Activated effector memory CD4-positive, alpha-beta T cell treated with anti-CD3 and anti-CD28 coated beads, Interleukin-2, amount 50 U/mL, for 16 hours (primary cell): ENCODE data around the gene RAPGEF5.

Experiments used
- DNase-seq: peaks from one replicate; pipeline ENCODE4 v3.0.0-alpha.2; 2020

The RAPGEF5 gene, protein sequence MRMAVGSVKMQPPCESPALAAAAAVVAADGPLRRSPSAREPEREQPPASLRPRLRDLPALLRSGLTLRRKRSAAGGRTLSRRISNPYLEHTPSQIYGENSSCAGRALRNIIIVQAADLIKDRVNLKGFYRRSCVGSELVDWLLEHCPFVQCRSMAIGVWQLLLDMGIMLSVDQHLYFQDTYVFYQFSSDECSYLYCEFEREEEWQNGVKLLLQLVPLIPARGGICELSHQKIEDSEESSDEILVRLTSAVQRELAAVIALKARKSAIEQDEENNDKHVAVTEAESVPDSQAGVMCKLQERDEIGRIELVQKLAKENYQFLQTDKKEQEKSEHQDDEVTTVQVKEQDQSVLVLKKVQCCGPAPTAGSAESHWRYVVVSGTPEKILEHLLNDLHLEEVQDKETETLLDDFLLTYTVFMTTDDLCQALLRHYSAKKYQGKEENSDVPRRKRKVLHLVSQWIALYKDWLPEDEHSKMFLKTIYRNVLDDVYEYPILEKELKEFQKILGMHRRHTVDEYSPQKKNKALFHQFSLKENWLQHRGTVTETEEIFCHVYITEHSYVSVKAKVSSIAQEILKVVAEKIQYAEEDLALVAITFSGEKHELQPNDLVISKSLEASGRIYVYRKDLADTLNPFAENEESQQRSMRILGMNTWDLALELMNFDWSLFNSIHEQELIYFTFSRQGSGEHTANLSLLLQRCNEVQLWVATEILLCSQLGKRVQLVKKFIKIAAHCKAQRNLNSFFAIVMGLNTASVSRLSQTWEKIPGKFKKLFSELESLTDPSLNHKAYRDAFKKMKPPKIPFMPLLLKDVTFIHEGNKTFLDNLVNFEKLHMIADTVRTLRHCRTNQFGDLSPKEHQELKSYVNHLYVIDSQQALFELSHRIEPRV

DNA sequence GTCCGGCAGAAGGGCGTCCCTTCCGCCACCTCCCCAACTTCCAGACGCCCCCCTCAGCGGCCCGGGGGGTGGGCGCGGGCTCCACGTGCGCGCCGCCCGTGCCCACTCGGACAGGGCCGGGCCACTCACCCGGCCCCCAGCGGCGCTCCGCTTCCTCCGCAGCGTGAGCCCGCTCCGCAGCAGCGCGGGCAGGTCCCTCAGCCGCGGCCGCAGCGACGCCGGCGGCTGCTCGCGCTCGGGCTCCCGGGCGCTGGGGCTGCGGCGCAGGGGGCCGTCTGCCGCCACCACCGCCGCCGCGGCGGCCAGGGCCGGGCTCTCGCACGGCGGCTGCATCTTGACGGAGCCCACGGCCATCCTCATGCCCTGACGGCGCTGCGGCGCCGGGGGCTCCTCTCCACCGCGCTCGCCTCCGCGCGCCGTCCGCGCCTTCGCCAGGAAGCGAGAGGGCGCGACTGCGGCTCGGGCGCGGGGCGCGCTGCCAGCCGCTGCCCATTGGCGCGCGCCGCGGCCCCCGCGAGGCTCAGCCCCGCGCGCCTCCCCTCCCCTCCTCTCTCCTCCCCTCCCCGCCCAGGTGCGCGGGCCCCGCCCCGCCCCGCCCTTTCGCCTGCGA lies at the start of gene RAPGEF5:
TSS of gene RAPGEF5 (minus strand) at position 454 of the 610 bp plus-strand sequence. CDS start at position 360, 94 bp downstream.
- no peak for DNase-seq

DNA sequence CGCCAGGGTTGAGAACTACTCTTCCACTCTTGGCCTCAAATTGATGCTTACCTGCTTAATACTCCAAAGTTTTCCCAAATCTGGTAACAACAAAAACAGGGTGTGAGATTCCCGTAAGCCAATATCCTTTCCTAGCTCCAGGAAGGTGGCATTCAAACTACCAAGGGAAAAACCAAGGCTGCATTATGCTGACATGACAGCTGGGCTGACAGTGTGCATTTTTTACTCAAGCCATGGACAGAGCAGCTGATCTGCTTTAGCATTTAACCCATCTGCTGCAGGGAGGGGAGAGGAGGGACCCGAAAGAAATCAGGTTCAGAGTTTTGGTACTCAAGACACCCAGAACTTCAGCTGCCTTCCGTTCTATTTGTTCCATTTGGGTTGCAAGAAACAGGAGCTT lies 49.8 kb upstream of the RAPGEF5 start:
- no peak for DNase-seq

DNA sequence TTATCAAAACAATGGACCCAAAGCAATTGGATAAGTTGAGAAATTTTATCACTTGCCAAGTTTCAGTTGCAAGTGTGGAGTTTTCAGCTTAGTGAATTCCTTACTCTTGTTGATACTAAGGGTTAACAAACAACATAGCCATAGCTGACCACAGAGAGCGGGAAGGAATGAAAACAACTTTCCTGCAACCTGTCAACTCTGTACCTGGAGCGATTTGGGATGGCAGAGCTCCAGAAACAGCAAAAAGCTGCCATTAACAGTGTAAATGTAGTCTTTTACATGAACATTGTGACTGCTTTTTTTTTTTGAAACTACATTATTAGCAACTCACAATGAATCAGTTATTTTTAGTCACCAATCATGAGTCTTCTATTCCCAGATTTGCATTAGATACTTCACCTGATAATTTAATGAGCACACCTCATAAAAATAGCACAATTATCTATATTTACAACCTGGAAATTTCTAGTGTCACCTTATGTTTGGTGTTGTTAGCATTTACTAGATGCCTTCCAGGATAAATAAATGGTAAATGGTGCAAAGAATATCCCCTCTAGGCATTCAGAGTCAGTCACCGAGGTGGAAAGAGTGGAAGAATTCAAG lies 47.6 kb upstream of the RAPGEF5 start:
- no peak for DNase-seq

DNA sequence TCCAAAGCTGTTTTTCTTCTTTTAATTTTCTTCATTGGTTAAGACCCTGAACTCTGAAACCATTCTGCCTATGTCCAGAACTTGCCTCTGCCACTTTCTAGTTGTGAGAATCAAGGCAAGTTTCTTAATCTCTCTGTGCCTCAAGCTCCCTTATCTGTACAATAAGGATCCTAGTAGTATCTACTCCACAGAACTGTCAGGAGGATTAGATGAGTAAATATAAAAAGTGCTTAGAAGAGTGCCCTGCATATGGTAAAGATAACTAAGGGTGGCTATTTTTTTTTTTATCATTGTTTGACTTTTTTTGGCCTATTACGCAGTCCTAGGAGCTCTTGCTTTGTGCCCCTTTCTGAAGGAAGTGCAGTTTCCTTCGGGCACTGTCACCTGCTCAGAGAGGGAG lies 46.4 kb upstream of the RAPGEF5 start:
- DNase-seq: no peak

DNA sequence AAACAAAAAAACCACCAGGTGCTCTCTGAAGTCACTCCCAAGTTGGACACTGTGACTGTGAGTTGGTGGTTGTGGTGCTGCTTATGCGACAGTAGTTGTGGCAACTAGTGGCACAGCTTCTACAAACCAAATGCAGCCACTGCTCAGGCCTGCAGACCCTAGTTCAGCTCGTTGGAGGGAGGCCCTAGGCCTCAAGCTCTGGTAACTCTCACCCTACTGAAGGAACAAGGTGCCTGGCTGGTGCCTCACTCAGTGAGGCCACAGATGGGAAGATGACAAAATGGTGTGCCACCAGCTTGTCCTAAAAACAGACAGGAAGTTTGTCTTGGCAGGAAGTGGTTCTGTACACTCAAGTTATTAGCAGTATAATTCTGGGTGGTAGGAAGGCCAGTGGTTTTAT lies 45.3 kb upstream of the RAPGEF5 start:
- DNase-seq: no peak

GRCh38 chr7:22400936-22401553 lies 44.1 kb upstream of the RAPGEF5 start:
- no peak for DNase-seq

DNA sequence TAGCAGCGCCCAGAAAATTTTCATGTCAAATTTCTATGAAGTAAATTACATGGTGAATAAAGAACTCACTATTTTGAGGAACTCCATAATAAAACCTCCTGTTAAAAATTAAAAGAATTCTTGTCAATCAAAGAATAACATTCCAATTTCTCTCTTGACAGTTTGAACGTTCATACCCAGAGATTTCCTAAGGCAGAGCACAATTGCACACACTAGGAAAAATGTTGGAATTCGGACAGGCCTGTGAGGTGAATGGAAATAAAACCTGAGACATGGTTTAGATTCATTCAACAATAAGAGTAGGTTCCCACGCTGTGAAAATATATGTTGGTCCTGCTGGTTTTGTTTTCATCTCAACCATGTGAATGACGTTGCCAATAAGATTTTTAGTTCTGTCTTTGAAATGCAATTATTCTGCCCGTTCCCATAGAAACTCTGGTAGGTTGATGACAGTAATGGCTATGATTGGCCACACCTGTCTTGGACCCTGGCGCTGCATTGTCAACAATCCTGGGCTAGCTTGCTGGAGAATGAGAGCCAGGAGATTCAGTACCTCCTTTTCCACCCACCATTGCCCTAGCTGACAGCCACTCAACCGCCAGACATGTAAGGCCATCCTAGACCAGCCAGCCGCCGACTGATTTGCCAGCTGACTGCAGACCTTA lies 43.3 kb upstream of the RAPGEF5 start:
- no peak for DNase-seq

DNA sequence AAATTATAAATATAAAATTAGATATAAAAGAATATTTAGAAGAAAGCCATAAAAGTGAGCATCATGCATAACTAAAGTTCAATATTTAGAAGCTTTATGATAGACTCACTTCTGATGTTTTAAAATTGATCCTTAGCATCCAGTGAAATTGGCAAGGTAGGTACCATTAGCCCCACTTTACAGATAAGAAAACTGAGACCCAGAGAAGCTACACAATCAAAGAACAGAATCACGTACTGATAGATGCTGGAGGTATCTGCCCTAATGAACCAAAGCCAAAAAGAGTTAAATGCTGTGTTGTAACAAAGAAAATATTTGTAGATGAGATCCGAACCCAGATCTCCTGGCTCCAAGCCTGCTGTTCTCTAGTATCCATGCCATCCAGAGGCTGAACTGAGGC lies 42.6 kb upstream of the RAPGEF5 start:
- DNase-seq: no peak

- DNase-seq: no peak
These were observed 42.1 kb upstream of the RAPGEF5 start for GRCh38 chr7:22399091-22399490.

GRCh38 chr7:22397981-22398380 lies 41.0 kb upstream of the RAPGEF5 start:
- DNase-seq: no peak

DNA sequence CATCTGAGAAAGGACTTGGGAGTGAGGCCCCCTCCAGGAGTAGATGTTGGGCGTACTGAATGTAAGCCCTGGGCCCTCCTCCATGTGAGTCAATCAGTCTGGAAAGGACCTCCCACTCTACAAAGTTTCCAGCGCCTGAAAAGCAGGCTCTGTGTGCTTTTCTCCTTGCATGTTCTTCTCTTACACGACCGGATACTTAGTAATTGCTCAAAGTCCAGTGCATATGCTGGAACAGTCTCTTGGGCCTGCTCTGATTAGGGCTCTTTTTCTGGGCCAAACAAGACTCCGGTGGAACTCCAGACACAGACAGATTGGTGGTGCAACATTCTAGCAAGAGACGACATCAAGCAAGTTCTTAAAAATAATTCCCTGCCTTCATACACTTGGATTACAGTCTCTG lies 38.3 kb upstream of the RAPGEF5 start:
- no peak for DNase-seq

DNA sequence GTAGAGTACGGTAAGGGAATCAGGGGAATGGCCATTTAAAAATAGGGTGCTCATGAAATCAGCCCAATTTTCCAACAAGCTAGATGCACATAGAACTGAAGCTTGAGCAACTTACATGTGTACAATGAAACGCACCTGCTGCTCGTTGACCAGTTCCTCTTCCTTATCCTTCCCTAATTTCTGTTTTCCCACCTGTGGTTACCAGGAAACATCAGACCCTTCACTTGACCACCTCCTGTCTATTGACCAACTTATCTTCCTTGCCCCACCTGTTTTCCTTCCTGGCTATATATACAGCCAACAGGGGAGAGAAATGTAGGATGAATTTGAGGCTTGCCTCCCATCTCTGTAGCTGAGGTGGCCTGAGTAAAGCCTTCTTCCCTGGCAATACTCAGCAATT lies 37.8 kb upstream of the RAPGEF5 start:
- no peak for DNase-seq

GRCh38 chr7:22393913-22394729 lies 37.2 kb upstream of the RAPGEF5 start:
- no peak for DNase-seq

- no peak for DNase-seq
These were observed 33.6 kb upstream of the RAPGEF5 start for GRCh38 chr7:22390516-22390915.

DNA sequence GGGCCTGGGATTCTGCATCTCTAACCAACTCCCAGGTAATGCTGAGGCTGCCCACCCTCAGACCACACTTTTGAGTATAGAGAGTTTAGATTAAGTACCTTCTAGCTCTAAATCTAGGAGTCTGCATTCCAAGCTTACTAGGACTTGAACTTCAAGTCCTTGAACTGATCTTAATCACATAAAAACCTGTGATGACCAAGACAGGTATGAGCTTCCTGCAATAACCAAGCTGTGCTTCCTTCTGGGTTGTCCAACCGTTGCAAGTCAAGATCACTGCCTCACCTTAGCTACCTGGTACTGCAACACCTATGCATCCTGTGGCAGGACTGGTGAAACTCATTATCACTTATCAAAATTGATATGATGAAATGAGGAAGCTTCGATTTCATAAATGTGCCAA lies 32.9 kb upstream of the RAPGEF5 start:
- DNase-seq: no peak

DNA sequence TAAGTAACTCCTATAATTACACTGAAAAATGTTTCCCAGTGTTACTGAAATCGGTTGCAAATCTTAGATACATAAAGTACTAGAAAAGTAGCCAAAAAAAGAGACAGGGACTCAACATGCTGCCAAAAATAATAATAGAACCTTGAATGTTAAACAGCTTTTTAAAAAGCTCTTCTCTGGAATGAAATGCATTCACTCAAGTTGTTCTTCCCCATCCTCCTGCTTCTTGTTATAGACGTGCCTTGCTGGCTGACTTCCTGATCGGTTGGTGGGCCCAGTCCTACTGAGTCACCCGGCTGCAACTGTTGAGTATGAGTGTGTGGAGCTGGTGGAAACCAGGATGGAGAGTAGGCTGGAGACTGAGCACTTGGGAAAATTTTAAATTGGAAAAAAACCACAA lies 30.6 kb upstream of the RAPGEF5 start:
- no peak for DNase-seq

GRCh38 chr7:22386865-22387264 lies 29.9 kb upstream of the RAPGEF5 start:
- DNase-seq: no peak

- DNase-seq: no peak
These were observed 29.4 kb upstream of the RAPGEF5 start for GRCh38 chr7:22386206-22386858.

DNA sequence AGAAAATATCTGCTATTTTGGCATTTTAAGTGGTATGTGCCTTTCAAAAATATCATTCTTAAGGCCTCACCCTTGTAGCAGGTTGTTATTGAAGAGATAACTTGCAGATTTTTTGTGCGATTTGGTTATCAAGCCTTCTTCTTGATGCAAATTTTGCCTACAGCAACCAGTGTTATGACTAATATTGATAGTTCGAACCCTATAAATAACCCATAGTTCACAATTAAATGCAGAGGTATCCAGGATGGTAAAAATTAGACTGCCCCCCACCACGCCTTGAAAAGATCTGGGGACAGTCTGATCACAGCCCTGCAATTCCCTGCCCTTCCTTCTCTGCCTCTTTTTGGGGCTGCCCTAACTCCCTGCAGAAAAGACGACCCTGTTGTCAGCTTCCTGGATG lies 28.4 kb upstream of the RAPGEF5 start:
- no peak for DNase-seq

DNA sequence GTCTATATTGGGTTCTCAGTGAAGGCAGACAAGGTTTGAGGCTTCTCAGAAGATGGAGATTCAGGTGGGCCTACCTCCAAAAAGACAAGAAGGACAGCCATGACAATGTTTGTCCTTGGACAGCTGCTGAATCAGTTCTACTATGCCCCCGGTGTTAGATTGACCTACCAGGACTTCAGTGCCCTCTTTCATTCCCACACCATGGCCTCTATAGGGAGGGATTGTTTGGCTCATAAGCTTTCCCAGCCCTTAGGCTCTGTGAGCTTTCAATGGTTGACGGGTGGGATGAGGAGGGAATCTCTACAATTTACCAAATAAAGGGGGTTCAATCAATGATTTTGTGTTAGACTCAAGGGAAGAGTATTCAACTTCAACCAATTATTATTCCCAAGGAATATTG lies 23.4 kb upstream of the RAPGEF5 start:
- DNase-seq: no peak
